ENCODE data around the gene TARBP2. TPM values are rescaled to one million over a fixed set of nuclear protein-coding genes. Genes with fewer than 3 reads are reported as not detected.

The TARBP2 gene
- total RNA-seq, 1 donor from 2014 or later: 32.4 TPM

DNA sequence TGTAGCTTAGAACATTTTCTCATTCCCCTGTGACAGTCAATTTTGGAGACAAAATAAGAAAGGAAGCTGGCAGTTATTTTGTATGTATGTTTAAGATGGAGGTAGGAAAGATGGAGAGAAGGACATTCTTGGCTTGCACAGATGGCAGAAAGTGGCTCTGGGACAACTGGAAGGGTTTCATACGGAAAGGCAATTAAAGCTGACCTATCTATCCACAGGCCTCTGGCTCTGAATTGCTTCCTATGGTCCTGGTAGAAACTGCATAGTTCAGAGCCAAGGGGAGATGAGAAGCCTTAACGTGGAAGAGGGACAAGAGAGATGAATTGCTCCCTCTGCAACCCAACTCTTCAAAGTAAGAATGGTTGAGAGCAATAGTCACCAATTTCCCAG, 14.2 kb downstream of the TARBP2 start:
- H3K27ac Mint-ChIP-seq: no peak overlapping the region
- H3K36me3 ChIP-seq: no peaks in the 10 kb centered on the region
- no peaks in the 10 kb centered on the region for H3K9me3 Mint-ChIP-seq

DNA sequence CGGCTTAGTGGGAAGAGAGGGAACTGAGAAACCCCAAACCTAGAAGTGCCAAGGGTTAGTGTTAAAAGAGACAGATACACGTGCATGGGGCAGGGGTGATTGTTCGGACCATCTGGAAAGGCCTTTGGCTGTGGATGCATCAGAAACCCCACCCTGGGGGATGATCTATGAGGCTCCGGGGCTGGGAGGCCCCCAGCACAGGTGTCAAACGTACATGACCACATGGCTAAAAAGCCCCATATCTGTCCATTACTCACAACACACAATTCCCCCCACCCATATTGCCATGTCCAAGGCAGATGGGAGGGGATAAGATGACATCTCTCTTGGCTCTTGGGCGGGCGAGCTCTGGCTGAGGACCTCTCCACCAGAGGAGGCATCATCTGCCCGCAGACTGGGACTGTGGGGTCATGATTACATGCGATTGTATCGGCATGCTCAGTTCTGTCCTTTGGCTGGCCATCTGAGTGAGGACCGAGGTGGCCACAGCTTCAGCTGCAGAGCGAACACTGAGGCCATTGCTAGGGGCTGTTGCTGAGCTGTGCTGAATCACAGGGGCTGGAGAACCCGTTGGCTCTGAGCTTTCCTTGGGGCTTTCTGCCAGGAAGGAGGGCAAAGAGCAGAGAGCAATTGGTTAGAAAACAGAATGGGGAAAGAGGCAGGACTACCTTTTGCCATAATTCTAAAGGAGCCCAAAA, 15.8 kb downstream of the TARBP2 start:
- no peaks in the 10 kb centered on the region for H3K36me3 ChIP-seq
- no peak overlapping the region for H3K9ac ChIP-seq
- no peak overlapping the region for H3K27ac Mint-ChIP-seq
- no peaks in the 10 kb centered on the region for H3K9me3 ChIP-seq (ENCODE audit: low read depth)
- no peak overlapping the region for H2AFZ ChIP-seq (replicated peaks)
- no peaks in the 10 kb centered on the region for H3F3A ChIP-seq (ENCODE audit: low read depth)
- no peak overlapping the region for H3K27ac ChIP-seq
- H3K27me3 Mint-ChIP-seq (ENCODE audit: insufficient read depth, low read depth): no peaks in the 10 kb centered on the region
- H3K4me3 ChIP-seq: no peak overlapping the region
- DNase-seq (ENCODE audit: low spot score): no peak
- H3K4me1 ChIP-seq: no peaks in the 10 kb centered on the region
- H3K79me2 ChIP-seq (ENCODE audit: low read depth): no peaks in the 10 kb centered on the region
- H3K4me3 Mint-ChIP-seq: no peak overlapping the region
- H4K20me1 ChIP-seq (ENCODE audit: low read depth): no peaks in the 10 kb centered on the region
- TF ChIP-seq, protein P1, sequence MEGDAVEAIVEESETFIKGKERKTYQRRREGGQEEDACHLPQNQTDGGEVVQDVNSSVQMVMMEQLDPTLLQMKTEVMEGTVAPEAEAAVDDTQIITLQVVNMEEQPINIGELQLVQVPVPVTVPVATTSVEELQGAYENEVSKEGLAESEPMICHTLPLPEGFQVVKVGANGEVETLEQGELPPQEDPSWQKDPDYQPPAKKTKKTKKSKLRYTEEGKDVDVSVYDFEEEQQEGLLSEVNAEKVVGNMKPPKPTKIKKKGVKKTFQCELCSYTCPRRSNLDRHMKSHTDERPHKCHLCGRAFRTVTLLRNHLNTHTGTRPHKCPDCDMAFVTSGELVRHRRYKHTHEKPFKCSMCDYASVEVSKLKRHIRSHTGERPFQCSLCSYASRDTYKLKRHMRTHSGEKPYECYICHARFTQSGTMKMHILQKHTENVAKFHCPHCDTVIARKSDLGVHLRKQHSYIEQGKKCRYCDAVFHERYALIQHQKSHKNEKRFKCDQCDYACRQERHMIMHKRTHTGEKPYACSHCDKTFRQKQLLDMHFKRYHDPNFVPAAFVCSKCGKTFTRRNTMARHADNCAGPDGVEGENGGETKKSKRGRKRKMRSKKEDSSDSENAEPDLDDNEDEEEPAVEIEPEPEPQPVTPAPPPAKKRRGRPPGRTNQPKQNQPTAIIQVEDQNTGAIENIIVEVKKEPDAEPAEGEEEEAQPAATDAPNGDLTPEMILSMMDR (IDR thresholded peaks at IDR 0.05): no peak
- TF ChIP-seq EZH2 (IDR thresholded peaks at IDR 0.05) (no peak), EZH2phosphoT487 (IDR thresholded peaks at IDR 0.05) (no peak)
- H3K9me3 Mint-ChIP-seq: no peaks in the 10 kb centered on the region
- H3K36me3 Mint-ChIP-seq: peaks cover 17% of the 10 kb centered on the region
- H3K4me2 ChIP-seq: no peak overlapping the region
- H3K4me1 Mint-ChIP-seq: no peaks in the 10 kb centered on the region
- H3K27me3 ChIP-seq: no peaks in the 10 kb centered on the region

More for the DNA sequence above, 14.2 kb downstream of the TARBP2 start:
- H3K4me1 ChIP-seq: no peaks in the 10 kb centered on the region
- no peak overlapping the region for H3K27ac ChIP-seq
- H3K36me3 Mint-ChIP-seq: peaks cover 8% of the 10 kb centered on the region
- no peaks in the 10 kb centered on the region for H3K4me1 Mint-ChIP-seq
- no peak overlapping the region for H2AFZ ChIP-seq (replicated peaks)
- no peak overlapping the region for H3K9ac ChIP-seq
- H3K27me3 Mint-ChIP-seq (ENCODE audit: insufficient read depth, low read depth): no peaks in the 10 kb centered on the region
- H3K79me2 ChIP-seq (ENCODE audit: low read depth): no peaks in the 10 kb centered on the region
- no peaks in the 10 kb centered on the region for H3K27me3 ChIP-seq
- TF ChIP-seq EZH2phosphoT487 (IDR thresholded peaks at IDR 0.05) (no peak), EZH2 (IDR thresholded peaks at IDR 0.05) (no peak)
- TF ChIP-seq, protein P1 (IDR thresholded peaks at IDR 0.05): no peak
- no peaks in the 10 kb centered on the region for H3K9me3 ChIP-seq (ENCODE audit: low read depth)
- no peaks in the 10 kb centered on the region for H4K20me1 ChIP-seq (ENCODE audit: low read depth)
- no peak overlapping the region for H3K4me3 ChIP-seq
- H3K4me3 Mint-ChIP-seq: no peak overlapping the region
- no peak for DNase-seq (ENCODE audit: low spot score)
- H3K4me2 ChIP-seq: no peak overlapping the region
- no peaks in the 10 kb centered on the region for H3F3A ChIP-seq (ENCODE audit: low read depth)

DNA sequence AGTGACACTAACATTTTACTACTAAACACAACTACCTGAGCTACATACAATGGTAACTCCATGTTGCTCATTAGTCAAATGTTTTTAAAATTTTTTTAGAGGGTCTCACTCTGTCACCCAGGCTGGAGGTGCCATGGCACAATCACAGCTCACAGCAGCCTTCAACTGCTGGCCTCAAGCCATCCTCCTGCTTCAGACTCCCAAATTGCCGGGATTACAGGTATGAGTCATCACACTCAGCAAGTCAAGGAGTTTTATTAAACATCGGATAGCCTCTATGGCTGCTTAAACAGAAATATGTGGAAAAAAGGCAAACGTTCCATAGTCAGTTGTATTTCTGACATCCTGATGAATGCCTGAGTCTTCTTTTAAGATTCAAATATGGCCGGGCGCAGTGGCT, 17.3 kb downstream of the TARBP2 start:
- Histone ChIP-seq H3K27me3 (no peaks in the 10 kb centered on the region), H3K4me3 (no peak overlapping the region), H3K4me2 (no peak overlapping the region), H4K20me1 (ENCODE audit: low read depth) (no peaks in the 10 kb centered on the region), H3F3A (ENCODE audit: low read depth) (no peaks in the 10 kb centered on the region), H3K4me1 (no peaks in the 10 kb centered on the region), H3K9ac (no peak overlapping the region), H2AFZ (replicated peaks) (no peak overlapping the region), H3K9me3 (ENCODE audit: low read depth) (no peaks in the 10 kb centered on the region), H3K36me3 (no peaks in the 10 kb centered on the region), H3K27ac (no peak overlapping the region), H3K79me2 (ENCODE audit: low read depth) (no peaks in the 10 kb centered on the region)
- Mint-ChIP-seq H3K4me1 (no peaks in the 10 kb centered on the region), H3K27me3 (ENCODE audit: insufficient read depth, low read depth) (no peaks in the 10 kb centered on the region), H3K27ac (no peak overlapping the region), H3K4me3 (no peak overlapping the region), H3K36me3 (peaks cover 22% of the 10 kb centered on the region), H3K9me3 (no peaks in the 10 kb centered on the region)
- no peak for TF ChIP-seq EZH2phosphoT487 (IDR thresholded peaks at IDR 0.05)
- no peak for TF ChIP-seq EZH2 (IDR thresholded peaks at IDR 0.05)
- TF ChIP-seq, protein P1 (IDR thresholded peaks at IDR 0.05): no peak
- DNase-seq (ENCODE audit: low spot score): no peak
